HUES64 (cell line): ENCODE results near the gene MAP1S. TPM values are rescaled to one million over a fixed set of nuclear protein-coding genes. Genes with fewer than 3 reads are reported as not detected.

ENCODE experiments used
- H3K27ac ChIP-seq: 2 replicates; pipeline ENCODE4 v1.7.0; 2013; ENCODE audit warnings: low read depth, low read length, inconsistent platforms
- H3K27me3 ChIP-seq: 2 replicates; pipeline ENCODE4 v1.6.1; 2013; ENCODE audit warnings: mild to moderate bottlenecking, low read length; ENCODE audit not compliant: insufficient read depth
- H3K36me3 ChIP-seq: 2 replicates; pipeline ENCODE4 v1.6.1; 2013; ENCODE audit warnings: mild to moderate bottlenecking, low read length; ENCODE audit not compliant: insufficient read depth
- H3K4me1 ChIP-seq: 2 replicates; pipeline ENCODE4 v1.6.1; 2013; ENCODE audit warnings: mild to moderate bottlenecking, low read length, moderate library complexity; ENCODE audit not compliant: insufficient read depth
- H3K4me3 ChIP-seq: 2 replicates; pipeline ENCODE4 v1.5.1; 2013; ENCODE audit warnings: mild to moderate bottlenecking, low read length, moderate library complexity
- H3K9ac ChIP-seq: 2 replicates; pipeline ENCODE4 v1.6.1; 2013; ENCODE audit warnings: mild to moderate bottlenecking, low read depth, low read length
- H3K9me3 ChIP-seq: 2 replicates; pipeline ENCODE4 v1.6.1; 2013; ENCODE audit warnings: low read depth, low read length; ENCODE audit not compliant: insufficient read depth
- WGBS: fragments of 150-250, 120-280 bp; methylation state at CpG from one replicate; pipeline ENCODE4 v1.1.7; 2013; ENCODE audit warnings: missing lambda C conversion rate; 5-methylcytosine and 5-hydroxymethylcytosine counted together
- polyA plus RNA-seq, 2 experiments: library from polyadenylated mRNA; stranded (reverse); fragments of 50-300 nt; gene quantifications; one replicate each; pipeline ENCODE4 v1.2.3, GENCODE V29; 2013

Gene MAP1S
- 35.1 TPM for polyA plus RNA-seq (2013, experiment 1 of 2)
- polyA plus RNA-seq (2013, experiment 2 of 2), result 38.5 TPM

- H3K4me1 ChIP-seq, result peaks cover 10% of the 10 kb centered on the region; the same call in 1 of the 2 replicates
- H3K4me3 ChIP-seq, result peak within 1 kb of the TSS; percentile 95
- H3K9me3 ChIP-seq, result no peaks in the 10 kb centered on the region
- 3% methylated on average over 53 of the region's 53 CpGs for WGBS
- peak within 1 kb of the TSS; percentile 81 for H3K9ac ChIP-seq
- H3K27ac ChIP-seq, result peak within 1 kb of the TSS; percentile 8; the same call in 1 of the 2 replicates
- H3K36me3 ChIP-seq, result peaks cover 22% of the 10 kb centered on the region
- no peaks in the 10 kb centered on the region for H3K27me3 ChIP-seq
These were observed at the start of gene MAP1S for GRCh38 chr19:17718947-17719711. Gene MAP1S, plus strand, starts transcription at chr19:17719480. Its CDS starts 23 bp downstream, at chr19:17719503.

- Histone ChIP-seq H3K9me3 (no peaks in the 10 kb centered on the region), H3K27me3 (no peaks in the 10 kb centered on the region), H3K4me3 (no peak overlapping the region), H3K27ac (no peak overlapping the region), H3K9ac (no peak overlapping the region), H3K36me3 (peaks cover 22% of the 10 kb centered on the region), H3K4me1 (no peaks in the 10 kb centered on the region)
- 81% methylated on average over 2 of the region's 2 CpGs for WGBS
These were observed 47.4 kb upstream of the MAP1S start for GRCh38 chr19:17671906-17672305.

GRCh38 chr19:17673937-17674799 lies 45.1 kb upstream of the MAP1S start:
- 87% methylated on average over 19 of the region's 19 CpGs for WGBS
- H3K4me3 ChIP-seq, result no peak overlapping the region
- H3K27me3 ChIP-seq, result no peaks in the 10 kb centered on the region
- no peaks in the 10 kb centered on the region; the same call in 1 of the 2 replicates for H3K4me1 ChIP-seq
- H3K9ac ChIP-seq, result no peak overlapping the region
- H3K36me3 ChIP-seq, result peaks cover 10% of the 10 kb centered on the region
- H3K27ac ChIP-seq, result no peak overlapping the region
- no peaks in the 10 kb centered on the region for H3K9me3 ChIP-seq

GRCh38 chr19:17676295-17676694 lies 43.0 kb upstream of the MAP1S start:
- no peaks in the 10 kb centered on the region for H3K9me3 ChIP-seq
- H3K4me1 ChIP-seq, result peaks cover 4% of the 10 kb centered on the region; the same call in 1 of the 2 replicates
- peaks cover 6% of the 10 kb centered on the region; the same call in 1 of the 2 replicates for H3K36me3 ChIP-seq
- H3K27me3 ChIP-seq, result no peaks in the 10 kb centered on the region
- H3K4me3 ChIP-seq, result no peak overlapping the region
- no peak overlapping the region for H3K9ac ChIP-seq
- 96% methylated on average over 2 of the region's 2 CpGs for WGBS
- no peak overlapping the region for H3K27ac ChIP-seq

GRCh38 chr19:17677002-17677401 lies 42.3 kb upstream of the MAP1S start:
- Histone ChIP-seq H3K27me3 (no peaks in the 10 kb centered on the region), H3K27ac (no peak overlapping the region), H3K9me3 (no peaks in the 10 kb centered on the region), H3K4me1 (peaks cover 4% of the 10 kb centered on the region; the same call in 1 of the 2 replicates), H3K4me3 (no peak overlapping the region), H3K9ac (no peak overlapping the region), H3K36me3 (peaks cover 5% of the 10 kb centered on the region; the same call in 1 of the 2 replicates)
- WGBS, result 82% methylated on average over 2 of the region's 2 CpGs

- Histone ChIP-seq H3K4me3 (no peak overlapping the region), H3K4me1 (peaks cover 4% of the 10 kb centered on the region; the same call in 1 of the 2 replicates), H3K27ac (no peak overlapping the region), H3K9ac (no peak overlapping the region), H3K27me3 (no peaks in the 10 kb centered on the region), H3K9me3 (no peaks in the 10 kb centered on the region), H3K36me3 (no peaks in the 10 kb centered on the region)
- WGBS, result 91% methylated on average over 4 of the region's 4 CpGs
These were observed 40.4 kb upstream of the MAP1S start for GRCh38 chr19:17678836-17679235.

GRCh38 chr19:17679526-17680229 lies 39.6 kb upstream of the MAP1S start:
- Histone ChIP-seq H3K4me3 (peak overlapping the region; percentile 46), H3K36me3 (no peaks in the 10 kb centered on the region), H3K27me3 (no peaks in the 10 kb centered on the region), H3K9me3 (no peaks in the 10 kb centered on the region), H3K9ac (no peak overlapping the region), H3K27ac (no peak overlapping the region; the same call in 1 of the 2 replicates), H3K4me1 (peaks cover 4% of the 10 kb centered on the region; the same call in 1 of the 2 replicates)
- WGBS, result 12% methylated on average over 14 of the region's 14 CpGs

- H3K27me3 ChIP-seq, result no peaks in the 10 kb centered on the region
- peak overlapping the region; percentile 30; the same call in 1 of the 2 replicates for H3K27ac ChIP-seq
- no peak overlapping the region for H3K9ac ChIP-seq
- H3K4me1 ChIP-seq, result peaks cover 4% of the 10 kb centered on the region; the same call in 1 of the 2 replicates
- no peaks in the 10 kb centered on the region for H3K9me3 ChIP-seq
- no peaks in the 10 kb centered on the region for H3K36me3 ChIP-seq
- WGBS, result 7% methylated on average over 37 of the region's 38 CpGs
- peak overlapping the region; percentile 46 for H3K4me3 ChIP-seq
These were observed 39.0 kb upstream of the MAP1S start for GRCh38 chr19:17680230-17680722.

GRCh38 chr19:17681505-17682125 lies 37.7 kb upstream of the MAP1S start:
- H3K27ac ChIP-seq, result no peak overlapping the region
- no peak overlapping the region for H3K4me3 ChIP-seq
- H3K9me3 ChIP-seq, result no peaks in the 10 kb centered on the region
- H3K4me1 ChIP-seq, result peaks cover 7% of the 10 kb centered on the region; the same call in 1 of the 2 replicates
- no peak overlapping the region for H3K9ac ChIP-seq
- WGBS, result 58% methylated on average over 25 of the region's 25 CpGs
- H3K36me3 ChIP-seq, result no peaks in the 10 kb centered on the region
- no peaks in the 10 kb centered on the region for H3K27me3 ChIP-seq

- no peaks in the 10 kb centered on the region for H3K36me3 ChIP-seq
- no peak overlapping the region for H3K27ac ChIP-seq
- no peaks in the 10 kb centered on the region for H3K27me3 ChIP-seq
- no peak overlapping the region for H3K4me3 ChIP-seq
- H3K9me3 ChIP-seq, result no peaks in the 10 kb centered on the region
- WGBS, result 85% methylated on average over 5 of the region's 5 CpGs
- H3K9ac ChIP-seq, result no peak overlapping the region
- peaks cover 7% of the 10 kb centered on the region; the same call in 1 of the 2 replicates for H3K4me1 ChIP-seq
These were observed 37.0 kb upstream of the MAP1S start for GRCh38 chr19:17682273-17682672.
